ENCODE measurements around the gene ZNF394.

DNA sequence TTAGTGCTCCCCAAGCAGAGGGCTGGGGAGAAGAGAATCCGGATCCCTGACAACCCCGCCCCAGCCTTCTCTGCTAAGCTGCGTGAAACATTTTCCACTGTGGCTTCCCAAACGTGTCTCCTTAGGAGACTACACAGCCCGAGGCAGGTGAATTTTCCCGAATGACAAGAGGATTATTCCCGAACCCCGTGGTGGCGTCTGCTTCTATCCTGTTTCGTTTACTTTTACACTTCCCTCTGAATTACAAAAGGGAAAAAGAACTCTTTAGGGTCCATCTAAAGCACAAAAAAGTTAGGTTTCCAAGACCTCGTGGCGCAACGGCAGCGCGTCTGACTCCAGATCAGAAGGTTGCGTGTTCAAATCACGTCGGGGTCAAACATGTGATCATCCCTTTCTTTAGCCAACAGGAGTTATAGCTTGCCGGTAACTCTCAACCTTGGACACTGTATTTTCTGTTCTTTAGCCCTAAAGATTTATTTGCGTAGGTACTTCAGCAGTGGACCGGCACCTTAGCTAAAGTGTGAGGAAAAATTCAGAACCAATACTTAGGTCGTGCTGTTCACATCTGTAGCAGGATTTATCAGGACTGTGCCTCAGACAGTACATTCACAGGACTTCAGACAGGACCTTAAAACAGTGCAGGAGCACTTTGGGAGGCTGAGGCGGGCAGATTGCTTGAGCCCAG is 30.6 kb downstream of the ZNF394 start:
- TF ChIP-seq, protein P1, sequence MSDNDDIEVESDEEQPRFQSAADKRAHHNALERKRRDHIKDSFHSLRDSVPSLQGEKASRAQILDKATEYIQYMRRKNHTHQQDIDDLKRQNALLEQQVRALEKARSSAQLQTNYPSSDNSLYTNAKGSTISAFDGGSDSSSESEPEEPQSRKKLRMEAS (IDR thresholded peaks at IDR 0.05; ENCODE audit: insufficient read depth, insufficient read length): no peak
- TF ChIP-seq, protein P2, sequence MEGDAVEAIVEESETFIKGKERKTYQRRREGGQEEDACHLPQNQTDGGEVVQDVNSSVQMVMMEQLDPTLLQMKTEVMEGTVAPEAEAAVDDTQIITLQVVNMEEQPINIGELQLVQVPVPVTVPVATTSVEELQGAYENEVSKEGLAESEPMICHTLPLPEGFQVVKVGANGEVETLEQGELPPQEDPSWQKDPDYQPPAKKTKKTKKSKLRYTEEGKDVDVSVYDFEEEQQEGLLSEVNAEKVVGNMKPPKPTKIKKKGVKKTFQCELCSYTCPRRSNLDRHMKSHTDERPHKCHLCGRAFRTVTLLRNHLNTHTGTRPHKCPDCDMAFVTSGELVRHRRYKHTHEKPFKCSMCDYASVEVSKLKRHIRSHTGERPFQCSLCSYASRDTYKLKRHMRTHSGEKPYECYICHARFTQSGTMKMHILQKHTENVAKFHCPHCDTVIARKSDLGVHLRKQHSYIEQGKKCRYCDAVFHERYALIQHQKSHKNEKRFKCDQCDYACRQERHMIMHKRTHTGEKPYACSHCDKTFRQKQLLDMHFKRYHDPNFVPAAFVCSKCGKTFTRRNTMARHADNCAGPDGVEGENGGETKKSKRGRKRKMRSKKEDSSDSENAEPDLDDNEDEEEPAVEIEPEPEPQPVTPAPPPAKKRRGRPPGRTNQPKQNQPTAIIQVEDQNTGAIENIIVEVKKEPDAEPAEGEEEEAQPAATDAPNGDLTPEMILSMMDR (IDR thresholded peaks at IDR 0.05; ENCODE audit: extremely low read depth in 1 of 2, insufficient read depth in 1 of 2, low read depth in 1 of 2, low read length in 2 of 2): no peak
- TF ChIP-seq EZH2 (IDR thresholded peaks at IDR 0.05; ENCODE audit: borderline replicate concordance, low read depth, low read length, severe bottlenecking) (no peak), POLR2A (IDR thresholded peaks at IDR 0.05; ENCODE audit: low read depth, low read length) (no peak), POLR2AphosphoS5 (IDR thresholded peaks at IDR 0.05; ENCODE audit: insufficient read depth, low read depth, low read length) (no peak), FOS (IDR thresholded peaks at IDR 0.05; ENCODE audit: borderline replicate concordance, insufficient read depth, low read length) (no peak)
